ENCODE results near the gene ST3GAL5. TPM values are rescaled to one million over a fixed set of nuclear protein-coding genes. Genes with fewer than 3 reads are reported as not detected.

ST3GAL5 gene
- total and polyA plus RNA-seq, 2 experiments from 2014 or later, result 3.2 to 7.9 TPM

DNA sequence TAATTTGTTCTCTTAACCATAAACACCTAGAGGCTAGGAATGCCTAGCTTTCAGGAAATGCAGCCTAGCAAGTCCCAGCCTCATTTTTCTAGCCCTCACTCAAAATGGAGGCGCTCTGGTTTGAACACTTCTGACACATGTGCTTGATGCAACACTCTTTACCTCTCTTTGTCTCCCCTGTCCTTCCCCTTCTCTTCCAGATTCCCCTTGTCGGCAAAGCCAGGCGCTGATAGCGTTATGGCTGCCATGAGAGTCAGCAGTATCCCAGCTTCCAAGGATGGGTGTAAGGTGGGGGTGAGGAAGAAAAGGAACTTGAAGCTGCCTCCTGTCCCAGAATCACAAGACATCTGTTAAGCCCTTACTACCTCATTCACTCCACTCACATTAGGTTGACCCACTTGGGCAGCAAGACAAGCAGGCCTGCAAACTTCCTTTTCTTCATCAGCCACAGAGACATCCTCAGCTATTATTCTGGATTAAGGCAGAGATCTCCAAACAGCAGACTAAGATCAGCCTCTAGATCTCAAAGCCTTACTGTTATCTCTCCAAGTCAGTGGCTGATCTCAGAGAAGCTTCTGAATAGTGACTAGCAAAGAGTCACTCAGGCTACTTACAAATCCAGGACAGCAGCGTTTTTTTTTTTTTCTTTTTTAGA lies 1.9 kb upstream of the ST3GAL5 start:
- DNase-seq (ENCODE audit: low spot score) (no peak), ATAC-seq (no peak)
- no peak overlapping the region for H3K27ac Mint-ChIP-seq
- 0 out of 3 replicates have a peak, but pooled peaks cover 3% of the 10 kb centered on the region for H3K9me3 Mint-ChIP-seq
- H3K36me3 Mint-ChIP-seq (ENCODE audit: low read depth), result no peaks in the 10 kb centered on the region
- peaks cover 22% of the 10 kb centered on the region for H3K27me3 Mint-ChIP-seq (ENCODE audit: insufficient read depth, low read depth, poor library complexity)
- no peak overlapping the region for H3K4me3 ChIP-seq
- H4K20me1 ChIP-seq (replicated peaks; ENCODE audit: insufficient read depth), result peaks cover 6% of the 10 kb centered on the region; the same call in 1 of the 2 replicates
- H2AFZ ChIP-seq, result peak overlapping the region; percentile 59; the same call in 1 of the 2 replicates
- H3F3A ChIP-seq (replicated peaks; ENCODE audit: low read depth), result no peaks in the 10 kb centered on the region
- peaks cover 25% of the 10 kb centered on the region for H3K4me1 Mint-ChIP-seq
- TF ChIP-seq, protein P1, sequence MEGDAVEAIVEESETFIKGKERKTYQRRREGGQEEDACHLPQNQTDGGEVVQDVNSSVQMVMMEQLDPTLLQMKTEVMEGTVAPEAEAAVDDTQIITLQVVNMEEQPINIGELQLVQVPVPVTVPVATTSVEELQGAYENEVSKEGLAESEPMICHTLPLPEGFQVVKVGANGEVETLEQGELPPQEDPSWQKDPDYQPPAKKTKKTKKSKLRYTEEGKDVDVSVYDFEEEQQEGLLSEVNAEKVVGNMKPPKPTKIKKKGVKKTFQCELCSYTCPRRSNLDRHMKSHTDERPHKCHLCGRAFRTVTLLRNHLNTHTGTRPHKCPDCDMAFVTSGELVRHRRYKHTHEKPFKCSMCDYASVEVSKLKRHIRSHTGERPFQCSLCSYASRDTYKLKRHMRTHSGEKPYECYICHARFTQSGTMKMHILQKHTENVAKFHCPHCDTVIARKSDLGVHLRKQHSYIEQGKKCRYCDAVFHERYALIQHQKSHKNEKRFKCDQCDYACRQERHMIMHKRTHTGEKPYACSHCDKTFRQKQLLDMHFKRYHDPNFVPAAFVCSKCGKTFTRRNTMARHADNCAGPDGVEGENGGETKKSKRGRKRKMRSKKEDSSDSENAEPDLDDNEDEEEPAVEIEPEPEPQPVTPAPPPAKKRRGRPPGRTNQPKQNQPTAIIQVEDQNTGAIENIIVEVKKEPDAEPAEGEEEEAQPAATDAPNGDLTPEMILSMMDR (conservative IDR thresholded peaks at IDR 0.05; ENCODE audit: low read depth in 2 of 2), result no peak
- TF ChIP-seq POLR2AphosphoS5 (IDR thresholded peaks at IDR 0.05; ENCODE audit: low read depth) (no peak), EZH2phosphoT487 (IDR thresholded peaks at IDR 0.05; ENCODE audit: unreplicated experiment) (no peak), ZNF114 (CRISPR knock-in tag; IDR thresholded peaks at IDR 0.05) (no peak), CREB1 (CRISPR knock-in tag; IDR thresholded peaks at IDR 0.05; ENCODE audit: low read depth) (no peak), STAT1 (IDR thresholded peaks at IDR 0.05; ENCODE audit: unreplicated experiment) (no peak), JUNB (IDR thresholded peaks at IDR 0.05; ENCODE audit: unreplicated experiment) (no peak), NANOG (IDR thresholded peaks at IDR 0.05; ENCODE audit: borderline replicate concordance) (no peak), EZH2 (IDR thresholded peaks at IDR 0.05; ENCODE audit: low read depth, unreplicated experiment) (no peak), ZNF331 (CRISPR knock-in tag; IDR thresholded peaks at IDR 0.05; ENCODE audit: low read depth) (no peak)
- TF ChIP-seq, protein P2, sequence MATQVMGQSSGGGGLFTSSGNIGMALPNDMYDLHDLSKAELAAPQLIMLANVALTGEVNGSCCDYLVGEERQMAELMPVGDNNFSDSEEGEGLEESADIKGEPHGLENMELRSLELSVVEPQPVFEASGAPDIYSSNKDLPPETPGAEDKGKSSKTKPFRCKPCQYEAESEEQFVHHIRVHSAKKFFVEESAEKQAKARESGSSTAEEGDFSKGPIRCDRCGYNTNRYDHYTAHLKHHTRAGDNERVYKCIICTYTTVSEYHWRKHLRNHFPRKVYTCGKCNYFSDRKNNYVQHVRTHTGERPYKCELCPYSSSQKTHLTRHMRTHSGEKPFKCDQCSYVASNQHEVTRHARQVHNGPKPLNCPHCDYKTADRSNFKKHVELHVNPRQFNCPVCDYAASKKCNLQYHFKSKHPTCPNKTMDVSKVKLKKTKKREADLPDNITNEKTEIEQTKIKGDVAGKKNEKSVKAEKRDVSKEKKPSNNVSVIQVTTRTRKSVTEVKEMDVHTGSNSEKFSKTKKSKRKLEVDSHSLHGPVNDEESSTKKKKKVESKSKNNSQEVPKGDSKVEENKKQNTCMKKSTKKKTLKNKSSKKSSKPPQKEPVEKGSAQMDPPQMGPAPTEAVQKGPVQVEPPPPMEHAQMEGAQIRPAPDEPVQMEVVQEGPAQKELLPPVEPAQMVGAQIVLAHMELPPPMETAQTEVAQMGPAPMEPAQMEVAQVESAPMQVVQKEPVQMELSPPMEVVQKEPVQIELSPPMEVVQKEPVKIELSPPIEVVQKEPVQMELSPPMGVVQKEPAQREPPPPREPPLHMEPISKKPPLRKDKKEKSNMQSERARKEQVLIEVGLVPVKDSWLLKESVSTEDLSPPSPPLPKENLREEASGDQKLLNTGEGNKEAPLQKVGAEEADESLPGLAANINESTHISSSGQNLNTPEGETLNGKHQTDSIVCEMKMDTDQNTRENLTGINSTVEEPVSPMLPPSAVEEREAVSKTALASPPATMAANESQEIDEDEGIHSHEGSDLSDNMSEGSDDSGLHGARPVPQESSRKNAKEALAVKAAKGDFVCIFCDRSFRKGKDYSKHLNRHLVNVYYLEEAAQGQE (IDR thresholded peaks at IDR 0.05; ENCODE audit: unreplicated experiment), result no peak
- TF ChIP-seq, protein P3, sequence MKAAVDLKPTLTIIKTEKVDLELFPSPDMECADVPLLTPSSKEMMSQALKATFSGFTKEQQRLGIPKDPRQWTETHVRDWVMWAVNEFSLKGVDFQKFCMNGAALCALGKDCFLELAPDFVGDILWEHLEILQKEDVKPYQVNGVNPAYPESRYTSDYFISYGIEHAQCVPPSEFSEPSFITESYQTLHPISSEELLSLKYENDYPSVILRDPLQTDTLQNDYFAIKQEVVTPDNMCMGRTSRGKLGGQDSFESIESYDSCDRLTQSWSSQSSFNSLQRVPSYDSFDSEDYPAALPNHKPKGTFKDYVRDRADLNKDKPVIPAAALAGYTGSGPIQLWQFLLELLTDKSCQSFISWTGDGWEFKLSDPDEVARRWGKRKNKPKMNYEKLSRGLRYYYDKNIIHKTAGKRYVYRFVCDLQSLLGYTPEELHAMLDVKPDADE (IDR thresholded peaks at IDR 0.05), result no peak
- TF ChIP-seq, protein P4, sequence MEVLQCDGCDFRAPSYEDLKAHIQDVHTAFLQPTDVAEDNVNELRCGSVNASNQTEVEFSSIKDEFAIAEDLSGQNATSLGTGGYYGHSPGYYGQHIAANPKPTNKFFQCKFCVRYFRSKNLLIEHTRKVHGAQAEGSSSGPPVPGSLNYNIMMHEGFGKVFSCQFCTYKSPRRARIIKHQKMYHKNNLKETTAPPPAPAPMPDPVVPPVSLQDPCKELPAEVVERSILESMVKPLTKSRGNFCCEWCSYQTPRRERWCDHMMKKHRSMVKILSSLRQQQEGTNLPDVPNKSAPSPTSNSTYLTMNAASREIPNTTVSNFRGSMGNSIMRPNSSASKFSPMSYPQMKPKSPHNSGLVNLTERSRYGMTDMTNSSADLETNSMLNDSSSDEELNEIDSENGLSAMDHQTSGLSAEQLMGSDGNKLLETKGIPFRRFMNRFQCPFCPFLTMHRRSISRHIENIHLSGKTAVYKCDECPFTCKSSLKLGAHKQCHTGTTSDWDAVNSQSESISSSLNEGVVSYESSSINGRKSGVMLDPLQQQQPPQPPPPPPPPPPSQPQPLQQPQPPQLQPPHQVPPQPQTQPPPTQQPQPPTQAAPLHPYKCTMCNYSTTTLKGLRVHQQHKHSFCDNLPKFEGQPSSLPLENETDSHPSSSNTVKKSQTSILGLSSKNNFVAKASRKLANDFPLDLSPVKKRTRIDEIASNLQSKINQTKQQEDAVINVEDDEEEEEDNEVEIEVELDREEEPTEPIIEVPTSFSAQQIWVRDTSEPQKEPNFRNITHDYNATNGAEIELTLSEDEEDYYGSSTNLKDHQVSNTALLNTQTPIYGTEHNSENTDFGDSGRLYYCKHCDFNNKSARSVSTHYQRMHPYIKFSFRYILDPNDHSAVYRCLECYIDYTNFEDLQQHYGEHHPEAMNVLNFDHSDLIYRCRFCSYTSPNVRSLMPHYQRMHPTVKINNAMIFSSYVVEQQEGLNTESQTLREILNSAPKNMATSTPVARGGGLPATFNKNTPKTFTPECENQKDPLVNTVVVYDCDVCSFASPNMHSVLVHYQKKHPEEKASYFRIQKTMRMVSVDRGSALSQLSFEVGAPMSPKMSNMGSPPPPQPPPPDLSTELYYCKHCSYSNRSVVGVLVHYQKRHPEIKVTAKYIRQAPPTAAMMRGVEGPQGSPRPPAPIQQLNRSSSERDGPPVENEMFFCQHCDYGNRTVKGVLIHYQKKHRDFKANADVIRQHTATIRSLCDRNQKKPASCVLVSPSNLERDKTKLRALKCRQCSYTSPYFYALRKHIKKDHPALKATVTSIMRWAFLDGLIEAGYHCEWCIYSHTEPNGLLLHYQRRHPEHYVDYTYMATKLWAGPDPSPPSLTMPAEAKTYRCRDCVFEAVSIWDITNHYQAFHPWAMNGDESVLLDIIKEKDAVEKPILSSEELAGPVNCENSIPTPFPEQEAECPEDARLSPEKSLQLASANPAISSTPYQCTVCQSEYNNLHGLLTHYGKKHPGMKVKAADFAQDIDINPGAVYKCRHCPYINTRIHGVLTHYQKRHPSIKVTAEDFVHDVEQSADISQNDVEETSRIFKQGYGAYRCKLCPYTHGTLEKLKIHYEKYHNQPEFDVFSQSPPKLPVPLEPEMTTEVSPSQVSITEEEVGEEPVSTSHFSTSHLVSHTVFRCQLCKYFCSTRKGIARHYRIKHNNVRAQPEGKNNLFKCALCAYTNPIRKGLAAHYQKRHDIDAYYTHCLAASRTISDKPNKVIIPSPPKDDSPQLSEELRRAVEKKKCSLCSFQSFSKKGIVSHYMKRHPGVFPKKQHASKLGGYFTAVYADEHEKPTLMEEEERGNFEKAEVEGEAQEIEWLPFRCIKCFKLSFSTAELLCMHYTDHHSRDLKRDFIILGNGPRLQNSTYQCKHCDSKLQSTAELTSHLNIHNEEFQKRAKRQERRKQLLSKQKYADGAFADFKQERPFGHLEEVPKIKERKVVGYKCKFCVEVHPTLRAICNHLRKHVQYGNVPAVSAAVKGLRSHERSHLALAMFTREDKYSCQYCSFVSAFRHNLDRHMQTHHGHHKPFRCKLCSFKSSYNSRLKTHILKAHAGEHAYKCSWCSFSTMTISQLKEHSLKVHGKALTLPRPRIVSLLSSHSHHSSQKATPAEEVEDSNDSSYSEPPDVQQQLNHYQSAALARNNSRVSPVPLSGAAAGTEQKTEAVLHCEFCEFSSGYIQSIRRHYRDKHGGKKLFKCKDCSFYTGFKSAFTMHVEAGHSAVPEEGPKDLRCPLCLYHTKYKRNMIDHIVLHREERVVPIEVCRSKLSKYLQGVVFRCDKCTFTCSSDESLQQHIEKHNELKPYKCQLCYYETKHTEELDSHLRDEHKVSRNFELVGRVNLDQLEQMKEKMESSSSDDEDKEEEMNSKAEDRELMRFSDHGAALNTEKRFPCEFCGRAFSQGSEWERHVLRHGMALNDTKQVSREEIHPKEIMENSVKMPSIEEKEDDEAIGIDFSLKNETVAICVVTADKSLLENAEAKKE (CRISPR knock-in tag; IDR thresholded peaks at IDR 0.05), result no peak
- H3K4me3 Mint-ChIP-seq, result no peak overlapping the region
- H3K4me1 ChIP-seq (ENCODE audit: insufficient read depth), result no peaks in the 10 kb centered on the region; the same call in 1 of the 2 replicates
- peaks cover 30% of the 10 kb centered on the region for H3K27me3 ChIP-seq (ENCODE audit: insufficient read depth)
- no peaks in the 10 kb centered on the region for H3K36me3 ChIP-seq (ENCODE audit: insufficient read depth)
- H3K4me2 ChIP-seq, result no peak overlapping the region
- H3K27ac ChIP-seq (ENCODE audit: low read depth), result no peak overlapping the region
- 0 out of 2 replicates have a peak, but pooled peaks cover 3% of the 10 kb centered on the region for H3K79me2 ChIP-seq (replicated peaks; ENCODE audit: insufficient read depth)
- H3K9me2 ChIP-seq (ENCODE audit: insufficient read depth), result no peaks in the 10 kb centered on the region

Measured in GM23338 (cell line).